GM18508 (cell line): Measurements from ENCODE around the gene TSHZ2.

ENCODE experiments used
- ATAC-seq: cut with Tn5 transposase; IDR thresholded peaks from one replicate; pipeline ENCODE4 v1.9.1; 2021; ENCODE audit warnings: moderate number of reproducible peaks; ENCODE audit not compliant: insufficient read depth, unreplicated experiment

TSHZ2 gene

GRCh38 chr20:52972190-52972937 lies at the start of gene TSHZ2:
TSS of gene TSHZ2 (plus strand) at chr20:52972358. CDS start at chr20:52973294, 936 bp downstream.
- ATAC-seq: no peak

GRCh38 chr20:52922436-52922835 lies 49.7 kb upstream of the TSHZ2 start:
- no peak for ATAC-seq

GRCh38 chr20:52923123-52923937 lies 48.8 kb upstream of the TSHZ2 start:
- ATAC-seq: no peak

GRCh38 chr20:52924411-52925271 lies 47.5 kb upstream of the TSHZ2 start:
- ATAC-seq: no peak

GRCh38 chr20:52926505-52926904 lies 45.7 kb upstream of the TSHZ2 start:
- no peak for ATAC-seq

- ATAC-seq: no peak
Measured at GRCh38 chr20:52933867-52934266, 38.3 kb upstream of the TSHZ2 start.

- no peak for ATAC-seq
Measured at GRCh38 chr20:52936351-52937340, 35.5 kb upstream of the TSHZ2 start.

GRCh38 chr20:52937591-52938100 lies 34.5 kb upstream of the TSHZ2 start:
- no peak for ATAC-seq

- no peak for ATAC-seq
Measured at GRCh38 chr20:52939141-52939540, 33.0 kb upstream of the TSHZ2 start.

- ATAC-seq: no peak
Measured at GRCh38 chr20:52941808-52942207, 30.4 kb upstream of the TSHZ2 start.

GRCh38 chr20:52943185-52943841 lies 28.8 kb upstream of the TSHZ2 start:
- ATAC-seq: no peak

GRCh38 chr20:52945268-52945667 lies 26.9 kb upstream of the TSHZ2 start:
- no peak for ATAC-seq

GRCh38 chr20:52945862-52946522 lies 26.2 kb upstream of the TSHZ2 start:
- ATAC-seq: no peak

- ATAC-seq: no peak
Measured at GRCh38 chr20:52948491-52948890, 23.7 kb upstream of the TSHZ2 start.

- ATAC-seq: no peak
Measured at GRCh38 chr20:52953020-52953419, 19.1 kb upstream of the TSHZ2 start.

- ATAC-seq: no peak
Measured at GRCh38 chr20:52954849-52955248, 17.3 kb upstream of the TSHZ2 start.

- ATAC-seq: no peak
Measured at GRCh38 chr20:52958211-52958610, 13.9 kb upstream of the TSHZ2 start.

GRCh38 chr20:52959125-52959524 lies 13.0 kb upstream of the TSHZ2 start:
- no peak for ATAC-seq
